HL-60 (cell line): ENCODE measurements around the gene FAM184B.

Experiments used
- GABPA ChIP-seq: IDR thresholded peaks from 2 replicates; pipeline ENCODE4 v1.6.1; 2012; ENCODE audit warnings: low read depth
- POLR2AphosphoS5 ChIP-seq: IDR thresholded peaks from 2 replicates; pipeline ENCODE4 v1.6.1; 2012; ENCODE audit warnings: low read depth
- TF ChIP-seq, protein P1 (sequence below): IDR thresholded peaks from one replicate; pipeline ENCODE4 v1.5.1; 2011; ENCODE audit warnings: low read length, control low read depth, inconsistent platforms; ENCODE audit not compliant: insufficient read depth
- TF ChIP-seq, protein P2 (sequence below): IDR thresholded peaks from 2 replicates; pipeline ENCODE4 v1.6.1; 2012; ENCODE audit warnings: low read depth; ENCODE audit not compliant: insufficient replicate concordance

DNA sequence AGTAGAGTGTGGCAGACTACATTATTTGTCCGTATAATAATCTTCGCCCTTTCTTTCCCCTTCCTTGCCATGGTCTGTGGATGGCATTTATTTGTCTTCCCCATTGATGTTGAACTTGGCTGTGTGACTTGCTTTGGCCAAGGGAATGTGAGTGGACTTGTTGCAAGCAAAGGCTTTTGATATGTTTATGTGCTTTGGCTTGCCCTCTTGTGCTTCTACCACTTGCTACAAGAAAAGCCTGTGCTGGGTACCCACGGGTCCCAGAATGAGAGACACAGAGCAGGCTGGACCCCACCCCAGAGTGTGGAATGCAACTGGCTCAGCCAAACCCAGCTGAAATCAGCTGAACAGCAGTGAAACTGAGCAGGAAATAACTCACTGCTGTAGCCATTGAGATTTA, 63.0 kb downstream of the FAM184B start:
- TF ChIP-seq, protein P1, sequence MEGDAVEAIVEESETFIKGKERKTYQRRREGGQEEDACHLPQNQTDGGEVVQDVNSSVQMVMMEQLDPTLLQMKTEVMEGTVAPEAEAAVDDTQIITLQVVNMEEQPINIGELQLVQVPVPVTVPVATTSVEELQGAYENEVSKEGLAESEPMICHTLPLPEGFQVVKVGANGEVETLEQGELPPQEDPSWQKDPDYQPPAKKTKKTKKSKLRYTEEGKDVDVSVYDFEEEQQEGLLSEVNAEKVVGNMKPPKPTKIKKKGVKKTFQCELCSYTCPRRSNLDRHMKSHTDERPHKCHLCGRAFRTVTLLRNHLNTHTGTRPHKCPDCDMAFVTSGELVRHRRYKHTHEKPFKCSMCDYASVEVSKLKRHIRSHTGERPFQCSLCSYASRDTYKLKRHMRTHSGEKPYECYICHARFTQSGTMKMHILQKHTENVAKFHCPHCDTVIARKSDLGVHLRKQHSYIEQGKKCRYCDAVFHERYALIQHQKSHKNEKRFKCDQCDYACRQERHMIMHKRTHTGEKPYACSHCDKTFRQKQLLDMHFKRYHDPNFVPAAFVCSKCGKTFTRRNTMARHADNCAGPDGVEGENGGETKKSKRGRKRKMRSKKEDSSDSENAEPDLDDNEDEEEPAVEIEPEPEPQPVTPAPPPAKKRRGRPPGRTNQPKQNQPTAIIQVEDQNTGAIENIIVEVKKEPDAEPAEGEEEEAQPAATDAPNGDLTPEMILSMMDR = no peak
- TF ChIP-seq POLR2AphosphoS5 = no peak
- TF ChIP-seq, protein P2, sequence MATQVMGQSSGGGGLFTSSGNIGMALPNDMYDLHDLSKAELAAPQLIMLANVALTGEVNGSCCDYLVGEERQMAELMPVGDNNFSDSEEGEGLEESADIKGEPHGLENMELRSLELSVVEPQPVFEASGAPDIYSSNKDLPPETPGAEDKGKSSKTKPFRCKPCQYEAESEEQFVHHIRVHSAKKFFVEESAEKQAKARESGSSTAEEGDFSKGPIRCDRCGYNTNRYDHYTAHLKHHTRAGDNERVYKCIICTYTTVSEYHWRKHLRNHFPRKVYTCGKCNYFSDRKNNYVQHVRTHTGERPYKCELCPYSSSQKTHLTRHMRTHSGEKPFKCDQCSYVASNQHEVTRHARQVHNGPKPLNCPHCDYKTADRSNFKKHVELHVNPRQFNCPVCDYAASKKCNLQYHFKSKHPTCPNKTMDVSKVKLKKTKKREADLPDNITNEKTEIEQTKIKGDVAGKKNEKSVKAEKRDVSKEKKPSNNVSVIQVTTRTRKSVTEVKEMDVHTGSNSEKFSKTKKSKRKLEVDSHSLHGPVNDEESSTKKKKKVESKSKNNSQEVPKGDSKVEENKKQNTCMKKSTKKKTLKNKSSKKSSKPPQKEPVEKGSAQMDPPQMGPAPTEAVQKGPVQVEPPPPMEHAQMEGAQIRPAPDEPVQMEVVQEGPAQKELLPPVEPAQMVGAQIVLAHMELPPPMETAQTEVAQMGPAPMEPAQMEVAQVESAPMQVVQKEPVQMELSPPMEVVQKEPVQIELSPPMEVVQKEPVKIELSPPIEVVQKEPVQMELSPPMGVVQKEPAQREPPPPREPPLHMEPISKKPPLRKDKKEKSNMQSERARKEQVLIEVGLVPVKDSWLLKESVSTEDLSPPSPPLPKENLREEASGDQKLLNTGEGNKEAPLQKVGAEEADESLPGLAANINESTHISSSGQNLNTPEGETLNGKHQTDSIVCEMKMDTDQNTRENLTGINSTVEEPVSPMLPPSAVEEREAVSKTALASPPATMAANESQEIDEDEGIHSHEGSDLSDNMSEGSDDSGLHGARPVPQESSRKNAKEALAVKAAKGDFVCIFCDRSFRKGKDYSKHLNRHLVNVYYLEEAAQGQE = no peak
- TF ChIP-seq GABPA = no peak
